NCI-H2081 treated with DMSO at 0.1 percent for 48 hours (cell line): ENCODE results near the gene S100PBP.

Experiments
- DNase-seq: peaks from one replicate; lab custom pipeline; 2025; lab: John Stamatoyannopoulos, UW

Gene S100PBP

GRCh38 chr1:32828341-32828740 is 10.9 kb downstream of the S100PBP start:
- no peak for DNase-seq

GRCh38 chr1:32830092-32830852 is 12.8 kb downstream of the S100PBP start:
- no peak for DNase-seq

GRCh38 chr1:32831878-32832277 is 14.4 kb downstream of the S100PBP start:
- DNase-seq = no peak

GRCh38 chr1:32848354-32849063 is 31.1 kb downstream of the S100PBP start:
- peak; percentile 27 for DNase-seq

GRCh38 chr1:32855861-32856617 is 38.6 kb downstream of the S100PBP start:
- DNase-seq = no peak

- no peak for DNase-seq
These were observed 40.7 kb downstream of the S100PBP start for GRCh38 chr1:32858136-32858535.

- DNase-seq = no peak
These were observed 41.3 kb downstream of the S100PBP start for GRCh38 chr1:32858791-32859190.

- DNase-seq = no peak
These were observed 42.5 kb downstream of the S100PBP start for GRCh38 chr1:32859915-32860314.

- no peak for DNase-seq
These were observed 43.1 kb downstream of the S100PBP start for GRCh38 chr1:32860566-32860965.

GRCh38 chr1:32861904-32862695 is 44.6 kb downstream of the S100PBP start:
- no peak for DNase-seq

GRCh38 chr1:32863218-32863880 is 45.9 kb downstream of the S100PBP start:
- DNase-seq = no peak

GRCh38 chr1:32863881-32864245 is 46.4 kb downstream of the S100PBP start:
- no peak for DNase-seq

GRCh38 chr1:32864375-32865019 is 47.0 kb downstream of the S100PBP start:
- DNase-seq = no peak

- no peak for DNase-seq
These were observed 48.4 kb downstream of the S100PBP start for GRCh38 chr1:32865639-32866405.

- no peak for DNase-seq
These were observed 49.7 kb downstream of the S100PBP start for GRCh38 chr1:32867151-32867550.

- no peak for DNase-seq
These were observed 50.2 kb downstream of the S100PBP start for GRCh38 chr1:32867671-32868070.

- no peak for DNase-seq
These were observed 50.6 kb downstream of the S100PBP start for GRCh38 chr1:32868085-32868484.

- DNase-seq = no peak
These were observed 51.5 kb downstream of the S100PBP start for GRCh38 chr1:32868806-32869455.

GRCh38 chr1:32869923-32870614 is 52.6 kb downstream of the S100PBP start:
- DNase-seq = no peak
